Thyroid gland (tissue), 4 donors: ENCODE measurements around the gene IL1R1.

Experiments
- POLR2A ChIP-seq, 2 donors: fragments of 450-650 bp; IDR thresholded peaks; one replicate each; pipeline ENCODE4 v1.6.1; 2017; ENCODE audit warnings: antibody characterized with exemption in 2 of 2, mild to moderate bottlenecking in 2 of 2, moderate library complexity in 1 of 2
- TF ChIP-seq, protein P1 (sequence below), 6 experiments: fragments of 200-600 bp in 3 of 6; fragments of 450-650 bp in 3 of 6; sonication (generic) in 3 of 6; IDR thresholded peaks; one replicate each; pipeline ENCODE4 v1.5.1; 2016 to 2019; ENCODE audit warnings: antibody characterized with exemption in 6 of 6, mild to moderate bottlenecking in 2 of 6, inconsistent platforms in 1 of 6, moderate library complexity in 1 of 6

DNA sequence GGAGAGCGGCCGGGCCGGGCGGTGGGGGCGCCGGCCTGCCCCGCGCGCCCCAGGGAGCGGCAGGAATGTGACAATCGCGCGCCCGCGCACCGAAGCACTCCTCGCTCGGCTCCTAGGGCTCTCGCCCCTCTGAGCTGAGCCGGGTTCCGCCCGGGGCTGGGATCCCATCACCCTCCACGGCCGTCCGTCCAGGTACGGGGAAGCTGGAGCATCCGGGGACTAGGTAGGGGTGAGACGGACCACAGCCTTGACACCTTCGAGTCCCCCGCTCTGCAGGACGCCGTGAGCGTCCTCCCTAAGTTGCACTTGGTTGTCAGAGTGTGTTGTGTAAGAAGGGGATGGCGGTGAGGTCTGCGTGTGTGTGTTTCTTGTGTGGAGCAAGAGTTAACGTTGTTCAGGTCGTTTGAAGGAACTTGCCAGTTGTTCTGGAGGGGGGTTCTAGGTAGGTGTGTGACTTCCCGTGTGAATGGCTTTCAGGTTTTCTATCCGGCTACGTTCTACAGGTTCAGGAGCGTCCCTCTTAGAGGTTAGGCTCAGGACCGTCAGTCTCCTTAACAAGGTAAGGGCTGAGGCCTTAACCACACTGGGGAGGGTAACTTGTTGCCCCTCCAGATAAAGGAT, 393 bp downstream of the IL1R1 start:
- peak in 1 of 2 donors; percentile 57 for TF ChIP-seq POLR2A (IDR thresholded peaks at IDR 0.05)
- TF ChIP-seq, protein P1, sequence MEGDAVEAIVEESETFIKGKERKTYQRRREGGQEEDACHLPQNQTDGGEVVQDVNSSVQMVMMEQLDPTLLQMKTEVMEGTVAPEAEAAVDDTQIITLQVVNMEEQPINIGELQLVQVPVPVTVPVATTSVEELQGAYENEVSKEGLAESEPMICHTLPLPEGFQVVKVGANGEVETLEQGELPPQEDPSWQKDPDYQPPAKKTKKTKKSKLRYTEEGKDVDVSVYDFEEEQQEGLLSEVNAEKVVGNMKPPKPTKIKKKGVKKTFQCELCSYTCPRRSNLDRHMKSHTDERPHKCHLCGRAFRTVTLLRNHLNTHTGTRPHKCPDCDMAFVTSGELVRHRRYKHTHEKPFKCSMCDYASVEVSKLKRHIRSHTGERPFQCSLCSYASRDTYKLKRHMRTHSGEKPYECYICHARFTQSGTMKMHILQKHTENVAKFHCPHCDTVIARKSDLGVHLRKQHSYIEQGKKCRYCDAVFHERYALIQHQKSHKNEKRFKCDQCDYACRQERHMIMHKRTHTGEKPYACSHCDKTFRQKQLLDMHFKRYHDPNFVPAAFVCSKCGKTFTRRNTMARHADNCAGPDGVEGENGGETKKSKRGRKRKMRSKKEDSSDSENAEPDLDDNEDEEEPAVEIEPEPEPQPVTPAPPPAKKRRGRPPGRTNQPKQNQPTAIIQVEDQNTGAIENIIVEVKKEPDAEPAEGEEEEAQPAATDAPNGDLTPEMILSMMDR (IDR thresholded peaks at IDR 0.05): no peak
